Astrocyte (in vitro differentiated cells and primary cell): ENCODE data around the gene SNCG. TPM values are rescaled to one million over a fixed set of nuclear protein-coding genes. Genes with fewer than 3 reads are reported as not detected.

ENCODE experiments used
- DNase-seq: peaks from one replicate; pipeline ENCODE4 v3.0.0-alpha.2; 2010; ENCODE audit warnings: low read depth
- FAIRE-seq: peaks from 2 replicates; lab custom pipeline; 2011; peaks lifted over from hg19 to GRCh38; lab: Jason Lieb, UNC
- H2AFZ ChIP-seq: 2 replicates; pipeline ENCODE4 v1.6.0; 2012; ENCODE audit warnings: low read depth, low read length, inconsistent platforms
- H3K27ac ChIP-seq: 2 replicates; pipeline ENCODE4 v1.5.1; 2011; ENCODE audit warnings: low read depth, low read length, inconsistent platforms
- H3K27me3 ChIP-seq: 2 replicates; pipeline ENCODE4 v1.6.0; 2011; ENCODE audit warnings: low read length, inconsistent platforms; ENCODE audit not compliant: insufficient read depth
- H3K36me3 ChIP-seq: 2 replicates; pipeline ENCODE4 v1.5.1; 2011; ENCODE audit warnings: low read length, inconsistent platforms; ENCODE audit not compliant: insufficient read depth
- H3K4me1 ChIP-seq: 2 replicates; pipeline ENCODE4 v1.5.1; 2011; ENCODE audit warnings: low read length, inconsistent platforms; ENCODE audit not compliant: insufficient read depth
- H3K4me2 ChIP-seq: 2 replicates; pipeline ENCODE4 v1.6.0; 2012; ENCODE audit warnings: low read length, inconsistent platforms
- H3K4me3 ChIP-seq: 2 replicates; pipeline ENCODE4 v1.5.1; 2011; ENCODE audit warnings: low read depth, mild to moderate bottlenecking, low read length, inconsistent platforms; ENCODE audit not compliant: insufficient read depth
- H3K79me2 ChIP-seq: 2 replicates; pipeline ENCODE4 v1.6.0; 2012; ENCODE audit warnings: mild to moderate bottlenecking, low read length, inconsistent platforms; ENCODE audit not compliant: insufficient read depth
- H3K9ac ChIP-seq: 2 replicates; pipeline ENCODE4 v1.6.0; 2012; ENCODE audit warnings: mild to moderate bottlenecking, low read length, inconsistent platforms
- H3K9me3 ChIP-seq: 2 replicates; pipeline ENCODE4 v1.5.1; 2012; ENCODE audit warnings: low read depth, mild to moderate bottlenecking, low read length, inconsistent platforms; ENCODE audit not compliant: insufficient read depth
- H4K20me1 ChIP-seq: 2 replicates; pipeline ENCODE4 v1.6.0; 2012; ENCODE audit warnings: low read length, inconsistent platforms; ENCODE audit not compliant: insufficient read depth
- H3K27ac Mint-ChIP-seq: one replicate; pipeline ENCODE4 v1.8.0; 2021; ENCODE audit warnings: mild to moderate bottlenecking, mixed read lengths; ENCODE audit not compliant: unreplicated experiment
- H3K27me3 Mint-ChIP-seq: one replicate; pipeline ENCODE4 v1.8.0; 2021; ENCODE audit warnings: low read depth, mixed read lengths; ENCODE audit not compliant: unreplicated experiment
- H3K36me3 Mint-ChIP-seq: one replicate; pipeline ENCODE4 v1.8.0; 2021; ENCODE audit warnings: low read depth, mixed read lengths; ENCODE audit not compliant: unreplicated experiment
- H3K4me1 Mint-ChIP-seq: one replicate; pipeline ENCODE4 v1.8.0; 2021; ENCODE audit warnings: low read depth, mixed read lengths; ENCODE audit not compliant: unreplicated experiment
- H3K4me3 Mint-ChIP-seq: one replicate; pipeline ENCODE4 v1.8.0; 2021; ENCODE audit warnings: mild to moderate bottlenecking, moderate library complexity, mixed read lengths; ENCODE audit not compliant: unreplicated experiment
- H3K9me3 Mint-ChIP-seq: one replicate; pipeline ENCODE4 v1.8.0; 2021; ENCODE audit warnings: mild to moderate bottlenecking, mixed read lengths; ENCODE audit not compliant: unreplicated experiment
- EZH2 ChIP-seq: IDR thresholded peaks from 2 replicates; pipeline ENCODE4 v1.6.1; 2012; ENCODE audit warnings: mild to moderate bottlenecking, low read length, inconsistent platforms; ENCODE audit not compliant: insufficient read depth
- total RNA-seq: library from RNA; stranded (reverse); gene quantifications from 2 replicates; pipeline ENCODE4 v1.2.1, GENCODE V29; 2021
- TF ChIP-seq, protein P1 (sequence below): IDR thresholded peaks from 2 replicates; pipeline ENCODE4 v1.5.1; 2011; ENCODE audit warnings: low read depth, mild to moderate bottlenecking, inconsistent platforms, low read length, moderate library complexity; ENCODE audit not compliant: insufficient read depth

SNCG gene
- total RNA-seq, 1 donor from 2014 or later = 3.0 TPM

DNA sequence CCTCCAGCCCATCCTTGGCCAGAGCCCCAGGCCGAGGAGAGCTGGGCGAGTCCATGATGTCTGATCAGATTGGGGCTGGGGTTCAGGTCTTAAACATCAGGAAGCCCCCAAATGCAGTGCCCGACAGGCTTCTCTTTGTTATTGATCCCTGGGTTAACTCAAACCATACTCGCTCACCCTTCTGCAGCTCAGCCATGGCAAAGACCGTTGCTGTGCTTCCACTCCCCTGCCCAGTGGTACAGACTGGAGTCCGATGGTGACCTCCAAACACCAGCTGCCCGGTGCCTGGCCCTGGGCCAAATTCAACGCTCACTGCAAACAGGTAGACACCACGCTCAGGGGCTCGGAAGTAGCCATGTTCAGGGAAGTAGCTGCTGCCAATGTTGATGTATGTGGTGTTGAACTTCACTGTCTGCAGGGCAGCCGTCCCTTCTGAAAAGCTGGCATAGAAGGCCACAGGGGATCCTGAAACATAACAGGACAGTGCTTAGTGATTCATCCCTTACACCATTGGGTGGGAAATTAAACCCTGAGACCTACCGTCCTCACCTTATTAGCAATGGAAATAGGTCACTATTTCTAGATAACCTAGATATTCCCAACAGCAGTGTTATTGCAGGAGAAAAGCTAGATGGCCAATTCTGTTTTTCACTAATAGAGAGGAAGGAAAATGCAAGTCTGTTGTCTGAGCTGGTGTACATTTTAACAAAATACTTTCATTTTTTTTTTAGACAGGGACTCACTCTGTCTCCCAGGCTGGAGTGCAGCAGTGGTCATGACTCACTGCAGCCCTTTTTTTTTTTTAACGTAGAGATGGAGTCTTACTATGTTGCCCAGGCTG, 21.5 kb upstream of the SNCG start:
- no peak overlapping the region for H3K27ac Mint-ChIP-seq
- Histone ChIP-seq H3K4me2 (peak overlapping the region; percentile 42), H3K9ac (no peak overlapping the region), H3K4me3 (no peak overlapping the region), H3K27me3 (no peaks in the 10 kb centered on the region), H3K9me3 (no peaks in the 10 kb centered on the region), H3K79me2 (no peaks in the 10 kb centered on the region), H3K4me1 (peaks cover 13% of the 10 kb centered on the region), H3K27ac (no peak overlapping the region), H4K20me1 (no peaks in the 10 kb centered on the region), H2AFZ (no peak overlapping the region), H3K36me3 (no peaks in the 10 kb centered on the region)
- peak; percentile 40 for DNase-seq
- H3K9me3 Mint-ChIP-seq = no peaks in the 10 kb centered on the region
- no peaks in the 10 kb centered on the region for H3K27me3 Mint-ChIP-seq
- peak; percentile 58 for FAIRE-seq
- no peaks in the 10 kb centered on the region for H3K36me3 Mint-ChIP-seq
- no peak overlapping the region for H3K4me3 Mint-ChIP-seq
- TF ChIP-seq, protein P1, sequence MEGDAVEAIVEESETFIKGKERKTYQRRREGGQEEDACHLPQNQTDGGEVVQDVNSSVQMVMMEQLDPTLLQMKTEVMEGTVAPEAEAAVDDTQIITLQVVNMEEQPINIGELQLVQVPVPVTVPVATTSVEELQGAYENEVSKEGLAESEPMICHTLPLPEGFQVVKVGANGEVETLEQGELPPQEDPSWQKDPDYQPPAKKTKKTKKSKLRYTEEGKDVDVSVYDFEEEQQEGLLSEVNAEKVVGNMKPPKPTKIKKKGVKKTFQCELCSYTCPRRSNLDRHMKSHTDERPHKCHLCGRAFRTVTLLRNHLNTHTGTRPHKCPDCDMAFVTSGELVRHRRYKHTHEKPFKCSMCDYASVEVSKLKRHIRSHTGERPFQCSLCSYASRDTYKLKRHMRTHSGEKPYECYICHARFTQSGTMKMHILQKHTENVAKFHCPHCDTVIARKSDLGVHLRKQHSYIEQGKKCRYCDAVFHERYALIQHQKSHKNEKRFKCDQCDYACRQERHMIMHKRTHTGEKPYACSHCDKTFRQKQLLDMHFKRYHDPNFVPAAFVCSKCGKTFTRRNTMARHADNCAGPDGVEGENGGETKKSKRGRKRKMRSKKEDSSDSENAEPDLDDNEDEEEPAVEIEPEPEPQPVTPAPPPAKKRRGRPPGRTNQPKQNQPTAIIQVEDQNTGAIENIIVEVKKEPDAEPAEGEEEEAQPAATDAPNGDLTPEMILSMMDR = no peak
- no peak for TF ChIP-seq EZH2
- peaks cover 13% of the 10 kb centered on the region for H3K4me1 Mint-ChIP-seq

DNA sequence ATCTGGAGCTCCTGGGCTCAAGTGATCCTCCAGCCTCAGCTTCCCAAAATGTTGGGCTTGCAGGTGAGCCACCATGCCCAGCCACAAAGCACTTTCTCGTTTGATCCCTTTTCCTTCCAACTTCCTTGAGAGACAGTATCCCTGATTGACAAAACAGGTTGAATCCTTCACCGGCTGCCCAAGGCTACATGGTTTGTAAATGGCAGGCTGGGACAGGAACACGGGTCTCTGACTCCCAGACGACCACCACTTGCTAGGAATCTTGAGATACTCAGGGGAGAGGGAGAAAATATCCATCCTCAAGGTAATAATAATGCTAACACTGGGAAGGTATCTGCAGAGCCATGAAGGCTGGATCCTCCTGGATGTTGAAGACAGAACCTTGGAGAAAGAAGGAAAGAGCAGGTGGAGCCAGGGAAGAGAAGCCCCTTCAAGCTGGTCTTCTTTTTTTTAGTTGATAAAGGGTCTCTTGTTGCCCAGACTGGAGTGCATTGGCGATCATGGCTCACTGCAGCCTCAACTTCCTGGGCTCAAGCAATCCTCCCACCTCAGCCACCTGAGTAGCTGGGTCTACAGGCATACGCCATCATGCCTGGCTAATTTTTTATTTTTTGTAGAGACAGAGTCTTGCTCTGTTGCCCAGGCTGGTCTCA, 20.8 kb upstream of the SNCG start:
- no peaks in the 10 kb centered on the region for H3K36me3 Mint-ChIP-seq
- no peaks in the 10 kb centered on the region for H4K20me1 ChIP-seq
- H3K9ac ChIP-seq = no peak overlapping the region
- no peaks in the 10 kb centered on the region for H3K79me2 ChIP-seq
- H3K4me3 Mint-ChIP-seq = no peak overlapping the region
- no peaks in the 10 kb centered on the region for H3K27me3 ChIP-seq
- no peak overlapping the region for H3K27ac ChIP-seq
- no peak overlapping the region for H3K4me3 ChIP-seq
- FAIRE-seq (no peak), DNase-seq (no peak)
- peaks cover 13% of the 10 kb centered on the region for H3K4me1 ChIP-seq
- H3K9me3 ChIP-seq = no peaks in the 10 kb centered on the region
- no peak overlapping the region for H3K27ac Mint-ChIP-seq
- H2AFZ ChIP-seq = no peak overlapping the region
- no peaks in the 10 kb centered on the region for H3K27me3 Mint-ChIP-seq
- H3K9me3 Mint-ChIP-seq = no peaks in the 10 kb centered on the region
- TF ChIP-seq EZH2 = no peak
- TF ChIP-seq, protein P1 = no peak
- H3K4me1 Mint-ChIP-seq = peaks cover 13% of the 10 kb centered on the region
- no peaks in the 10 kb centered on the region for H3K36me3 ChIP-seq
- no peak overlapping the region for H3K4me2 ChIP-seq
